Activated T-cell treated with anti-CD3 and anti-CD28 coated beads, Interleukin-2, amount 50 U/mL, for 48 hours (primary cell): Measurements from ENCODE around the gene TMEM132A.
A peak's percentile ranks its signal among the peaks of the same experiment; 100 is the strongest.

ENCODE experiments used
- DNase-seq, 2 experiments: peaks; one replicate each; pipeline ENCODE4 v3.0.0-alpha.2; 2020

TMEM132A gene

GRCh38 chr11:60938500-60938899 lies 14.2 kb downstream of the TMEM132A start:
- no peak for DNase-seq

DNA sequence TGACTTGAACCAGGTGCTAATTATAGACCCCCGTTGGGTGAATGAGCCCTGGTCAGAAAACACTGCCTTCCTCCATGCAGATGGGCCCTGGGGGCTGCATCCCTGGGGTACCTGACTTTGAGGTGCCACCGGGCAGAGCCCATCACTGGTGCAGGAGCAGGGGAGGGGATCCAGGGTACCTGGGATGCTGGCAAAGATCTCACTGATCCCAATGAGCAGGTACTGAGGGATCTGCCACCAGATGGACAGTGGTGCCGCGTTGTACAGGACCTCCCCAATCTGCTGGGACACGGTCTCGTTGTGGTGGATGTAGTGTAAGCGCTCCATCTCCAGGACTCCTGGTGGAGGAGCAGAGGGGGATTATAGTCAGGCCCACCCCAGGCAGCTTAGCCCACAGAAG lies 15.0 kb downstream of the TMEM132A start:
- no peak for DNase-seq

- DNase-seq = no peak
These were observed 15.6 kb downstream of the TMEM132A start for GRCh38 chr11:60939855-60940254.

GRCh38 chr11:60941371-60942119 lies 17.3 kb downstream of the TMEM132A start:
- no peak for DNase-seq

DNA sequence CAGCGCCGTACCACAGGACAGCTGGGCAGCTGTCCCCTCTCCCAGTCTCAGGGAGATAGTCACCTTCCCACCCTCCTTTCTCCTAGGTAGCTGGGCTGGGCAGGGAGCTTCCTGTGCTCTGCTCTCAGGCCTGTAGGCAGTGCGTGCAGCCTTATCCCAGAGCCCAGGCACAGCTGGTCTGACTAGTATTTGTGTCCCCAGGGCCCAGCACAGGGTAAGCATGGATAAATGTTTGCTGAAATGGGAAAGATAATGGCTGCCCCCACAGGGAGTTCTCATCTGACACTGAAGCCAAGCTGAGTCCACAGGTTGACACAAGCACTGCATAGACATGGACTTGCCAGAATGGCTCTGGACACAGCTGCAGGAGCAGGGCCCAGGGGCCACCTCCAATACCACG lies 18.0 kb downstream of the TMEM132A start:
- DNase-seq = no peak

DNA sequence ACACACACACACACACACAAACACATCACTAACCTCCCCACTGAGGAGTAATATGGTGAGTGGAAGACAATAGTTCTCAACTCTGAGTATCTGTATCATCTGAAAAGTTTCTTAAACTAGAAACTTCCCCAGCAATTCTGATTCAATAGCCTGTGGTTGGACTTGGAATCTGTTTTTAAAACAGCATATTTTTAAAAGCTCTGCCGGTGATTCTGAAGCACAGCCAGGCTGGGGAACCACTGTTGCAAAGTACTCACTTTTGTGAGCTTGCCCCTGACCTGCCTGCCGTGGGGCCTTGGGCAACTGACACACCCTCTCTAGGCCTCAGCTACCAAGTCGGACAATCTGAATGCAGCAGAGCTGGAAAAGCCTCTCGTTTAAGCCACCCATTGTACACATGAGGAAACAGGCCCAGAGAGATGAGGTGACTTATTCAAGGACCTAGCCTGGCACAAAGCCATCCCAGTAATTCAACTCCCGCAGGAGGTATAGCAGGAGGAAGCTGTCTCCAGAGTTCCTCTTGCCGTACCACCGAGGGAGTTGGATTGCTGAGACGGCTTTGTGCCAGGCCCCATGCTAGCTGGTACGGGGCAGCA lies 18.8 kb downstream of the TMEM132A start:
- DNase-seq = no peak

DNA sequence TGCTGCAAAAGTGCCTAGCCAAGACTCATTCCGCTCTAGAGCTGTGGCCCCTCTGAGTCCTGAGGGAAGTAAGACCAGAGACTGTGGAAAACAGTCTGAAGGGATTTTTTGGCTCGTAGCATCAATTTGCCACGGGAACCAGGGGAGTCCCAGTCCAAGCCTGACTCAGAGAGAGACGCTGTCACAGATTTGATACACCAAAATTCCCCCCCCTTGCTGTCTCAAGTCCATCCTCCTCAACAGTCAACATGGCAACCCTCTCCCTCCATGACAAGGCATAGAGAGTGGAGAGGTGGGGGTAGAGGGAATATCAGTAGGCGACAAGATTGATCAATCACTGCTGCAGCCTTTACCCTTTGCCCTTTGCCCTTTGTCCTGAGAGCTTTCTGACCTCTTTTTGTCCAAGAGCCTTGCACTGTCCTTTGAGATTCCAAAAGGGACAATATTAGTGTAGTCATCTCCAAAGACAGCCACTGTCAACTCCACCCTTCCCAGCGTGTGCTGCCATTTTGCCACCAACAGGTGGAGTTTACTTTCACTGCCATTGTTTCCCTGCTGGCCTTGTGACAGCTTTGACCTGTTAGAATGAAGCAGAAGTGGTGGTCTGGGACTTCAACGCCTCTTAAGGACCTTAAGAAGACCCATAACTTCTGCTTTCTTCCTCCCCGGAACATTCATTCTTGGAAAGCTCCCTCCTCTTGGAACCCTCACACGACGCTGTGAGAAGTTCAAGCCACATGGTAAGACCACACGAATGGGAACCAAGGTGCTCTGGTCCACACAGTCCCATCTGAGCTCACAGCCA lies 20.4 kb downstream of the TMEM132A start:
- DNase-seq = no peak

- DNase-seq = no peak
These were observed 21.0 kb downstream of the TMEM132A start for GRCh38 chr11:60945295-60945667.

DNA sequence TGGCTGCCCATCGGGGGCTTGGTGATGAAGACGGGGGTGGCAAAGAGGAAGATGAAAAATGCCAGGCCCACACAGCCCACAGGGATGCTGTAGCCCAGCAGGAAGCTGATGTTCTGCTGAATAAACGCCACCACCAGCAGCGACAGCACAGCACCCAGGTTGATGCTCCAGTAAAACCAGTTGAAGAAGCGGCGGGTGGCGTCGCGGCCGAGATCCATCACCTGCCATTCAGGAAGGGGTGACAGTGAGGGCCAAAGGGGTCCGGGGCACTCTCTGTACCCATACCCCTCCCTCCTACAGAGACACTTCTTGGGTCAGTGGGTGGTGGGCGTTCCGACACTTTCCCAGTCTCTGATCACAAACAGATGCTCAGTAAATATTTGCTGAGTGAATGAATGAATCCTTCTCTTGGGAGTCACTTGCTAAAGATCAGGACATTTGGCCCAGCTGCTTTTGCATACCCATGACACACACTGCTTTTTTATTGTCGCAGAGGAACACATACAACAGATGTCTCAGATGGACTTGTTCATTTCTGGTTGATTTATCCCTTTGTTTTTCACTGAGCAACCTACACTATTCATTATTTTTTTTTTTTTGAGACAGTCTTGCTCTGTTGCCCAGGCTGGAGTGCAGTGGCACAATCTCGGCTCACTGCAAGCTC lies 22.5 kb downstream of the TMEM132A start:
- no peak for DNase-seq

GRCh38 chr11:60947700-60948099 lies 23.4 kb downstream of the TMEM132A start:
- no peak for DNase-seq

DNA sequence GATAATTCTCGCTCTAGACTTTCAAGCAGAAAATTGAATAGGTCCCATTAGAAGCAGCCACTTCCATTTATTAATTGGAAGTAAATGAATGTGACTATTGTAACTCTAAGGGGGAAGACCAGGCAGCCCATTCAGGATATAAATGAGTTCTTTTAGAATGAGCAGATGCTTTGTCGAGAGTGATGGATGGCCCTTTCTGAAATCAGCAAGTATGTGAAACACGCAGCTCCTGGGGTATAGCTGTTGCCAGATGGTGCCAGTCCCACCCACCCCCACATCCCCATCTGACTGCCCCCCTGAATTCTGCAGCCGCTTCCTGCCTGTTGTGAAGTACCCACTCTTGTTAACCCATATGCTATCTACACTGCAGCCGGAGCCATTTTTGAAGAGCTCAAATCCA lies 24.0 kb downstream of the TMEM132A start:
- no peak for DNase-seq

GRCh38 chr11:60950024-60950423 lies 25.8 kb downstream of the TMEM132A start:
- no peak for DNase-seq

DNA sequence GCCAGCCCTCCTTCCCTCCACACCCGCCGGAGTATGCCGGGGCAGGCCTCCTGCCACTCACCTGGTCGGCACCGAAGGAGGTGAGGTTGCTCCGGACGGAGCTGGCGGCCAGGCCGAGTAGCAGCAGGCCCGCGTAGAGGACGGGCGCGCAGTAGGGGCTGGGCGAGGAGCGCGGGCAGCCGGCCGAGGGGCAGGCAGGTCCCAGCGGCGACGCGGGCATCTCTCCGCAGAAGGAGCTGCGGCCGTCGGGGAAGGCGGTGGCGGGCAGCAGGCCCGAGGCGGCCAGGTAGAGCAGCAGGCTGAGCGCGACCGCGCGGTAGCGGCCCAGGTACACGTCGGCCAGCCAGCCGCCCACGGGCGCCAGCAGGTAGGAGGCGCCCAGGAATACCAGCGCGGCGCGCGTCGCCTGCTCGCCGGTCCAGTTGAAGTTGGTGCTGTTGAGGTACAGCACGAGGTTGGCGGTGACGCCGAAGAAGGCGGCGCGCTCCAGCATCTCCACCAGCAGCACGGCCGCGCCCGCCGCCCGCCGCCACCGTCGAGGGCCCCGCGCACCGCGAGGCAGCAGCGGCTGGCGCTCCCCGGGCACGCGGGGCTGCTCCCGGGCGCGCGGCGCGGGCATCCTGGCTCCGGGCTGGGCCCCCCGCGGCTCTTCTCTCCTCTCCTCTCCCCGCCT lies 26.8 kb downstream of the TMEM132A start:
- peak; percentile 38 to 54 for DNase-seq

- peak in 1 of 2 experiments; percentile 35 for DNase-seq
These were observed 27.3 kb downstream of the TMEM132A start for GRCh38 chr11:60951606-60951903.

DNA sequence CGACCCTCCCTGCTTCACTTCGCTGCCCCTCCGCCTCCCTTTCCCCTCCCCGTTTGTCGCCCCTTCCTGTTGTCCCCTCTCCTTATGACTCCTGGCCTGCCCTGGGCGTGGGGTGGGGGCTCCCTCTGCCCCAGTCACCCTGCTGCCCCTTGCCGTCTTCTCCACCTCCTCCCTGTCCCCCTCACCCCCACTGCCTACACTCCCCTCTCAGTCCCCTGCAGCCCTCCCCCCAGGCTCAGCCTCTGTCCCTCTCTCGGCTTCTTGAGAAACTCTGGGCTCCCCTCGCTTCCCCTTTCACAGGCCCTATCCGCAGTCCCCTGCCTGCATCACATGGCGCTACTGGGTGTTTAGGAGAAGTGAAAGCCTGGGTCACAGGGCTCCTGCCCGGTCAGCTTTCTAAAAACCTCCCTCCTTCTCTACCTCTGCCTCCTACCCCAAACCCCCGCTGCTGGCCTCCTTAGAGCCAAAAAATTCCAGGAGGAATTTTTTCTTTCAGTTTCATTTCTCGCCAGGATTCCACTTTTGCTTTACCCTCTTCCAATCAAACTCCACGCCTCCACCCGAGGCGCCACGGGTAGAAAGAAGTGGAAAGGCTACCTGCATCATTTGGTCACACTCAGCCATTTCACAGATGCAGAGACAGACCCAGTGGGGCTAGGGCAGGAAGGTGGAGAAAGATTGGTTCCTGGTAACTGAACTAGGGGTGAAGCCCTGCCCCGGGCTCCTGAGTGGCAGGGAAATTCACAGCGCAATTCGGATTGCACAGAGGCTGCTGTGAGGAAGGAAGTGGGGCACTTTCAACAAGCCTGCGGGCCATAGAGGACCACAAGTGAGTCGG lies 27.9 kb downstream of the TMEM132A start, which contains the start of gene SLC15A3:
Gene SLC15A3 (minus strand): TSS at position 273 of the 838 bp plus-strand sequence. CDS start 625 bp downstream, outside the sequence.
- DNase-seq = peak; percentile 41 to 54

GRCh38 chr11:60952742-60953170 lies 28.5 kb downstream of the TMEM132A start:
- no peak for DNase-seq

DNA sequence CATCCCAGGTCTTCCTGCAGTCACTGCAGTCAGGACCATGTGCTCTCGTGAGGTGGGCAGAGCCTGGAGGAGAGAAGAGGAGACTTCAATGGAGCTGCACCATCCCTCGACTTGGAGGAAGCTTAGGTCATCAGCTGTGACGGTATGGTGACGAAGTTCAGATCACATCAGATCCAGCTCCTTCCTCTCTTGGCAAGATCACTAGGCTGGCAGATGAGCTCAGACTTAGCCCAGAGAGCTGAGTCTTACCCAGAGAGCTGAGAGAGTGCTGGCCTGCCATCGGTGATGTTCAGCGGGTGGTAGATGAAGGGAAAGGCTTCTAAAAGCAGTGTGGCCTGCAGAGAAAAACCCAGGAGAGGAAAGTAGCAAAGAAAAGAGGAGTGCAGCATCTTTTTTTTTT lies 29.5 kb downstream of the TMEM132A start:
- DNase-seq = no peak

DNA sequence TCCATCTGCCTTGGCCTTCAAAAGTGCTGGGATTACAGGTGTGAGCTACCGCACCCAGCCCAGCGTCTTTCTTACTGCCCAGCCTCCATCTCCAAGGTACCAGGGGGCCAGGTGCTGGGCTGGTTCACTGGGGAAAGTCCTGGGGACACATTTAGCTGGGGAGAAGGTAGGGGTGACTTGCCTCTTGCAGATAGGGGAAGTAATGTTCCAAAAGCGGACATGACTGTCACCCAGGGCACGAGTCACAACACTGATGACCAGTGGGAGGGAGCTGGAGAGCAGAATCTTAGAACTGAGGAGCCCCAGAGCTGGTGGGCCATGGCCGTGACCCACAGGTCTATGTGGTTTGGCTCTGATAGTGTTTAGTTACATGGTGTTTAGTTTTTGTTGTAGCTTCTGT lies 30.2 kb downstream of the TMEM132A start:
- DNase-seq = no peak

- DNase-seq = no peak
These were observed 31.3 kb downstream of the TMEM132A start for GRCh38 chr11:60955571-60955970.

- no peak for DNase-seq
These were observed 32.9 kb downstream of the TMEM132A start for GRCh38 chr11:60957188-60957587.

- no peak for DNase-seq
These were observed 35.2 kb downstream of the TMEM132A start for GRCh38 chr11:60959431-60959830.

DNA sequence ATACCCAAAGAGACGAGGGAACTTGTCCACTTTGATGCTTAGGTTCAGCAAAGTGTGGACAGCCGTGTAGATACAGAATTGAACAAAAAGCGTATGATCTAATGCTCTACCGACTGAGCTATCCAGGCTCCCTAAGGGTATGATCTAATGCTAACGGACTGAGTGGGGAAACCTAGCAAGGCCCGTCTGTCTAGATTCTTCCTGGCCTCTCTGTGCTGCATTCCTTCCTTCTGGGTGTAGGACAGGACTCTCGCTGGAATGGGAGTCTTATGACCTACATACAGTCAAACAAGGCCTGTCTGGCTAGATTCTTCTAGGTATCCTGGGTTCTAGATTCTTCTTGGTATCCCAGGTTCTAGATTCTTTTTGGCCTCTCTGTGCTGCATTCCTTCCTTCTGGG lies 36.1 kb downstream of the TMEM132A start:
- no peak for DNase-seq
